ENCODE results near the gene GANAB.

The GANAB gene

DNA sequence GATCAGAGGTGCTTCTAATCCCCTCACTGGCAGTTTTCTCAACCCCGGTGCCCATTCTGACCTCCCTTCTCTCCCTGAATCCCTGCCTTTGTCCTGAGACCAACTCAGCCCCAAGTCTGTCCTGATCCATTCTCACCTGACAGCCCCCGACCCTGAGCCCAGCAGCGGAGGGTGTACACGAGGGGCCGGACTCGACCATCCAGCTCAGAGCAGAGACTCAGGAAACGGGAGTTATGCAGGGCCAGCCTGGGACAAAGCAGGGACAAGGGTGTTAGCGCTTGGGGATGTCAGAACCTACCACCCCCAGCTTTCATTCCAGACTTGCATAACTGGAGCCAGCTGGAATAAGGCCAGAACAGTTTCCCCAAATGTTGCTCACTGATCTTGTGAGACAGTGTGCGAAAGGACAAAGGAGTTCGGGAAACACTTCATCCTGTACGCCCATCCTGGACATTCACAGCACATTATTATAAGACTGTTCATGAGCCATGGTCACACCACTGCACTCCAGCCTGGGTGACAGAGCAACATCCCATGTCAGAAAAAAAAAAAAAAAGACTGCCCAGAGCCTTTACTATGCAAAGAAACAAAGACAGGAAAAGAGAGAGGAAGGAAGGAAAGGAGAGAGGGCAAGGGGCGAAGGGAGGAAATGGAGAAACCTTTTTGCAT, 69.2 kb downstream of the GANAB start:
- in situ Hi-C loops (cut with MboI; ENCODE audit: low sequenced_read_pairs): no loop called here

GRCh38 chr11:62575837-62576236, 70.6 kb downstream of the GANAB start:
- in situ Hi-C loops (cut with MboI; ENCODE audit: low sequenced_read_pairs): no loop called here

DNA sequence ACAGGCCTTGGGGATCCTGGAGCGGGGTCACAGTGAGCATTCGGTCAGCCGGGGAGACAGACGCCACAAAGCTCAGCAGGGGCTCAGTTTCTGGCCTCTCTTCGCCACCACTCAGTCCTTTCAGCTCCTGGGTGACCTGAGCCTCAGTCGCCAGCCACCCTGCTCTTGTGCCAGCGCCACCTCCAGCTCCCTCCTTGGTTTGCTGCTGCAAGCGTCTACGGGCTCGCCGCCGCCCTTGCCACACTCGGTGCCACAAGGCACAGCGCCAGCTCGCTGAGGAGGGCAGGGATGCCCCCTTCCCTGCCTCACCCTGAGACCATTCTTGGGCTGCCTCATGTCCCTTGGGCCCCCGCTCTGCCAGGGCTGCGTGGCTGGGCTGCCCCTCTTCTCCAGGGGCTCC, 71.3 kb downstream of the GANAB start:
- in situ Hi-C loops (cut with MboI; ENCODE audit: low sequenced_read_pairs): no loop called here
